GM19043 (cell line): ENCODE results near the gene IFFO2.

Experiments
- ATAC-seq: cut with Tn5 transposase; IDR thresholded peaks from one replicate; pipeline ENCODE4 v1.9.1; 2021; ENCODE audit warnings: low read depth; ENCODE audit not compliant: unreplicated experiment

The IFFO2 gene

GRCh38 chr1:18951818-18952391 is 4.6 kb downstream of the IFFO2 start:
- ATAC-seq = no peak

GRCh38 chr1:18951416-18951815 is 5.1 kb downstream of the IFFO2 start:
- no peak for ATAC-seq

GRCh38 chr1:18950401-18951026 is 6.0 kb downstream of the IFFO2 start:
- ATAC-seq = no peak

- ATAC-seq = no peak
These were observed 6.6 kb downstream of the IFFO2 start for GRCh38 chr1:18949686-18950400.

- ATAC-seq = no peak
These were observed 7.4 kb downstream of the IFFO2 start for GRCh38 chr1:18948913-18949685.

GRCh38 chr1:18948048-18948912 is 8.2 kb downstream of the IFFO2 start:
- ATAC-seq = no peak

GRCh38 chr1:18947570-18947969 is 8.9 kb downstream of the IFFO2 start:
- ATAC-seq = no peak

GRCh38 chr1:18946550-18947381 is 9.7 kb downstream of the IFFO2 start:
- no peak for ATAC-seq

- no peak for ATAC-seq
These were observed 11.1 kb downstream of the IFFO2 start for GRCh38 chr1:18945401-18945849.

GRCh38 chr1:18944810-18945209 is 11.7 kb downstream of the IFFO2 start:
- ATAC-seq = no peak

GRCh38 chr1:18943914-18944572 is 12.4 kb downstream of the IFFO2 start:
- ATAC-seq = no peak

GRCh38 chr1:18943162-18943561 is 13.3 kb downstream of the IFFO2 start:
- ATAC-seq = no peak

- ATAC-seq = no peak
These were observed 14.1 kb downstream of the IFFO2 start for GRCh38 chr1:18942340-18942739.

- no peak for ATAC-seq
These were observed 15.0 kb downstream of the IFFO2 start for GRCh38 chr1:18941221-18942141.

- ATAC-seq = no peak
These were observed 16.0 kb downstream of the IFFO2 start for GRCh38 chr1:18940303-18941020.

GRCh38 chr1:18939398-18940302 is 16.8 kb downstream of the IFFO2 start:
- ATAC-seq = no peak
